ENCODE results near the gene DBR1. TPM values are rescaled to one million over a fixed set of nuclear protein-coding genes. Genes with fewer than 3 reads are reported as not detected.
"Not testable (repeated sequence)": the region's sequence is repeated elsewhere in the genome, so short reads cannot be mapped to it uniquely, and the experiment has no call there.

Gene DBR1
- total and polyA plus RNA-seq, 5 donors = 5.8 to 11.0 (median 9.4) TPM

DNA sequence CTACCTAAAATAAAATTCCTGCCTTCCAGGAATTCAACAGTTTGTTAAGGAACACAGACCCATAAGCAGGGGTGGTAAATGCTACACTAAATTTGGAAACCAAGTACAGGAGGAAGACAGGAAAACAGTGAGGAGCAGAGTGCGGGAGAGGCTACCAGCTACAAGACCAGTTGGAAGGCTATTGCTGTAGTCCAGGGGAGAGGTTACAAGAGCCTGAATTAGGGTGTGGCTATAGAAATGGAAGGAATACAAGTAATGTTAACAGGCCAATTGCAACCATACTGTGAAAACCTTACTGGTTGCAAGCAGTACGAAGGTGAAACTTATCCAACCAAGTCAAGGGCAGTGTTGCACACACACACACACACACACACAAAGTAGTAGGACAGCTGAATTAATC lies 11.5 kb upstream of the DBR1 start:
- ATAC-seq = no peak
- Histone ChIP-seq H3K4me3 (ENCODE audit: low read length) (peak overlapping the region; percentile 68), H3K4me1 (ENCODE audit: control insufficient read depth, insufficient read depth, low read length) (no peaks in the 10 kb centered on the region), H3K27me3 (ENCODE audit: control insufficient read depth, insufficient read depth) (no peaks in the 10 kb centered on the region), H3K9me3 (ENCODE audit: control insufficient read depth, low read length) (no peaks in the 10 kb centered on the region), H3K27ac (ENCODE audit: low read length) (no peak overlapping the region)
- no peak for DNase-seq
- intact Hi-C loops (cut with DNase I) = no loop called here
- 76% methylated on average over 2 of the region's 2 CpGs for WGBS

DNA sequence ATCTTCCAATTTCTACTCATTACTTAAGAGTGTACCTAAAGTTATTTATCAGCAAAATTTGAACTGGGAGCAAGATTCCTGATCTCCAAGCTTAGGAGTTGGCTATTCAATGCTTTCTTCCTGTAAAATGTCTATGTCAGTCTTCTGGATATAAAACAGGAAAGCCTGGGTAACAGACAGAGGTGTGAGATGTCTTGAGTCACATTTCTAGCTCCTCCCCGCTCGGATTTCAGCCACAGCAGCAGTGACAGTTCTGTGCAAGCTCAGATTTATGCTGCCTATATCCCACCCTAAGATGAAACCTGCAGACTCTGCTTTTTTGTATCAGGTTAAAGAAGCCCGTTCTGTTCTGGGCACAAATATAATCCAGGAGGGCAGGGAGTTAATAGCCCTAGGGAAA lies 10.3 kb upstream of the DBR1 start:
- Histone ChIP-seq H3K27me3 (ENCODE audit: control insufficient read depth, insufficient read depth) (no peaks in the 10 kb centered on the region), H3K4me3 (ENCODE audit: low read length) (no peak overlapping the region), H3K9me3 (ENCODE audit: control insufficient read depth, low read length) (no peaks in the 10 kb centered on the region), H3K4me1 (ENCODE audit: control insufficient read depth, insufficient read depth, low read length) (no peaks in the 10 kb centered on the region), H3K27ac (ENCODE audit: low read length) (no peak overlapping the region)
- intact Hi-C loops (cut with DNase I) = no loop called here
- DNase-seq (no peak), ATAC-seq (no peak)
- WGBS = 40% methylated on average over 3 of the region's 3 CpGs

DNA sequence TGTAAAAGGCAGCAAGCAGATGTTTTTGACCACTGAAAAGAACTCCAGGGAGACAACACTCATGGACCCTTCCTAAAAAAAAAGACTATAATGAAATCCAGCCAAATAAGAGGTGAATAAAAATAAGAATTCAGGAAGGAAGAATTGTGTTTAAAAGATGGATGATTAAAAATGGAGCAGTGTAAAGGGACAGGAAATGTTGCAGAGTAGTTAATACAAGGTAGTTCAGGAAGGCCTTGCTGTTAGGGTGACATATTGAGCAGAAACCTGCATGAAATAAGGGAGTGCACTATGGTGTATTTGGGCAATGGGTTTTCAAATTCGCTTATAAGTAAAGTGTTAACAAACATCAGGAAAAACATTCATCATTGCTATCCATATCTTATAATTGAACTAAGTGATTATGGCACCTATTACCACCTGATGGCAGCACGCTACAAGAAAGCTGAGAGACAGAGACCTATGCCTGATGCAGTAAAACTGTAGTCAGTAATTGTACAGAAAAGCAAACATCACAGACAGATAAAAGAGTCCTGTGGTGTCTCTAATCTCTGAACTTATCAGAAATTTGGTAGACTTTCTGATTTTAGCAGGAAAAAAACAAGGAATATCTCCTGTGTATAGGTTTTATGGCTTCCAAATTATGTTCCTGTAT lies 5.8 kb upstream of the DBR1 start:
- Histone ChIP-seq H3K27ac (ENCODE audit: low read length) (no peak overlapping the region), H3K4me3 (ENCODE audit: low read length) (no peak overlapping the region), H3K27me3 (ENCODE audit: control insufficient read depth, insufficient read depth) (no peaks in the 10 kb centered on the region), H3K4me1 (ENCODE audit: control insufficient read depth, insufficient read depth, low read length) (no peaks in the 10 kb centered on the region), H3K9me3 (ENCODE audit: control insufficient read depth, low read length) (no peaks in the 10 kb centered on the region)
- ATAC-seq = peak; percentile 34 to 48
- DNase-seq = no peak
- WGBS = 14% methylated on average over 2 of the region's 2 CpGs
- intact Hi-C loops (cut with DNase I) = no loop called here

DNA sequence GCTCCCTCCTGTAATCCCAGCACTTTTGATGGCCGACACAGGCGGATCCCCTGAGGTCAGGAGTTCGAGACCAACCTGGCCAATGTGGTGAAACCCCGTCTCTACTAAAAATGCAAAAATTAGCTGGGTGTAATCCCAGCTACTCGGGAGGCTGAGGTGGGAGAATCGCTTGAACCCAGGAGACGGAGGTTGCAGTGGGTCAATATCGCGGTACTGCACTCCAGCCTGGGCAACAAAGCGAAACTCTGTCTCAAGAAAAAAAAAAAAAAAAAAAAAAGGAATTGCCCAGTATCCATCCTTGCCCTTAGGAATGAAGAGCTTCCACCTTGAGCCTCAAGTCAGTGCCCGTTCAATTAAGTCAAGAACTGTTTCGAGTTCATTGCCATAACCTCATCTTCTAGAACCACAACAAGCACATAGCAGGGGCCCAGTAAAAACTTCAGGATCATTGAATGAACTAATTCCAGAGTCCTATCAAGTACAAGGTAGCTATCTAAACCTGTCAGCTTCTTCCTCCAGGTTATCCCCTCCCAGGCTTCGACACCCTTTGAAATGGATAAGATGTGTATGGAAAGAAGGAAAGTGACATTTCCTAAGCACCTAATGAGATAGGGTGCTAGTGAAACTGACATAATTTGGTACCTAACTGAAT lies 826 bp downstream of the DBR1 start:
- 69% methylated on average over 13 of the region's 13 CpGs for WGBS
- DNase-seq = no peak
- Histone ChIP-seq H3K4me3 (ENCODE audit: low read length) (peak overlapping the region; percentile 93), H3K27me3 (ENCODE audit: control insufficient read depth, insufficient read depth) (no peaks in the 10 kb centered on the region), H3K27ac (ENCODE audit: low read length) (peak overlapping the region; percentile 79), H3K4me1 (ENCODE audit: control insufficient read depth, insufficient read depth, low read length) (peaks cover 2% of the 10 kb centered on the region), H3K9me3 (ENCODE audit: control insufficient read depth, low read length) (no peaks in the 10 kb centered on the region)
- intact Hi-C loops (cut with DNase I) = no loop called here
- ATAC-seq = no peak

DNA sequence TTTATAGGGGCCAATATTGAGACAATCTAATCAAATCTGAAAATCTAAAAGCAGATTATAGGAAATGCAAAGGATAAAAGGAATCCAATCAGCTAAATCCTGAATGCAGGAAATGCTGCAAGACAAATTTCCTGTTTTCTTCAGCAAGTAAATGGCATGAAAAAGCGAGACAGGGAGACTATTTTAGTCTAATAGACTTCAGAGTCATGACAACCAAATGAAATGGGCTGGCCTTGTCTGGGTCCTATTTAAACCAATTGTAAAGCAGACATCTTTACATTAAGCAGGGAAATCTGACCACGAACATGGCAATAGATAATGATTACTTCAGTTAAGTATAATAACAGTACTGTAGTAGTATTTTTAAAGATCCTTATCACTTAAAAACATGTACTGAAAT lies 2.1 kb downstream of the DBR1 start:
- intact Hi-C loops (cut with DNase I) = no loop called here
- peaks cover 2% of the 10 kb centered on the region for H3K4me1 ChIP-seq (ENCODE audit: control insufficient read depth, insufficient read depth, low read length)
- no peak for DNase-seq
- H3K27me3 ChIP-seq (ENCODE audit: control insufficient read depth, insufficient read depth) = no peaks in the 10 kb centered on the region
- 65% methylated on average over 2 of the region's 2 CpGs for WGBS
- no peak for ATAC-seq
- no peak overlapping the region for H3K4me3 ChIP-seq (ENCODE audit: low read length)
- no peak overlapping the region for H3K27ac ChIP-seq (ENCODE audit: low read length)
- no peaks in the 10 kb centered on the region for H3K9me3 ChIP-seq (ENCODE audit: control insufficient read depth, low read length)

DNA sequence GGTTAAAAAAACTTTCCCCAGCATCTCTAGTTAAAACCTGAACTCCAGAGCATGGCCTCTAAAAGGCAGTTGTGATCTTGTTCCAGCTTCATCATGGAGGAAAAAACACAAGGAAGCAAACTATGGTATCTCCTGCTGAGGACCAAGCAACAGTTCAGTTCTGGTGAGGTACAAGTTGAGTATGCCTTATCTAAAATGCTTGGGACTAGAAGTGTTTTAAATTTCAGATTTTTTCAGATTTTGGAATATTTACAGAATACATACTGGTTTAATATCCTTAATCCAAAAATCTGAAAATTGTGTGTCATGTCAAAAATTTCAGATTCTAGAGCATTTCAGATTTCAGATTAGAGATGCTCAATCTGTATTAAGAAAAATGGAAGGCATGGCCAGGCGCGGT lies 9.7 kb downstream of the DBR1 start:
- Histone ChIP-seq H3K27ac (ENCODE audit: low read length) (no peak overlapping the region), H3K4me1 (ENCODE audit: control insufficient read depth, insufficient read depth, low read length) (no peaks in the 10 kb centered on the region), H3K27me3 (ENCODE audit: control insufficient read depth, insufficient read depth) (no peaks in the 10 kb centered on the region), H3K4me3 (ENCODE audit: low read length) (no peak overlapping the region), H3K9me3 (ENCODE audit: control insufficient read depth, low read length) (no peaks in the 10 kb centered on the region)
- DNase-seq (no peak), ATAC-seq (no peak)
- intact Hi-C loops (cut with DNase I) = no loop called here
- 96% methylated on average over 2 of the region's 2 CpGs for WGBS

DNA sequence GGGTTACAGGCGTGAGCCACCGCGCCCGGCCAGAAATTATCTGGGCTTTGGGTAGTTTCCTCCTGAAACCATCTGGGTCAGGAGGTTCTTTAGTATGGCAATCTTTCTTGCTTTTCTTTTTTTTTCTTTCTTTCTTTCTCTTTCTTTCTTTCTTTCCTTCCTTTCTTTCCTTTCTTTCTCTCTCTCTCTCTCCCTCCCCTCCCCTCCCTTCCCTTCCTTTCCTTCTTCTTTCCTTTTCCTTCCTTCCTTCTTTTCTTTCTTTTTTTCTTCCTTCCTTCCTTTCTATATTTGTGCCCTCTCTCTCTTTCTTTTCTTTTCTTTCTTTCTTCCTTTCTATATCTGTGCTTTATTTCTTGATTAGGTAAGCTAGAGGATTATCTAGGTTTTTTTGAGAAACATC lies 17.0 kb downstream of the DBR1 start:
- WGBS = 95% methylated on average over 4 of the region's 4 CpGs
- no peak overlapping the region for H3K4me3 ChIP-seq (ENCODE audit: low read length)
- H3K27me3 ChIP-seq (ENCODE audit: control insufficient read depth, insufficient read depth) = no peaks in the 10 kb centered on the region
- ATAC-seq (no peak), DNase-seq (no peak)
- no peaks in the 10 kb centered on the region for H3K4me1 ChIP-seq (ENCODE audit: control insufficient read depth, insufficient read depth, low read length)
- no peaks in the 10 kb centered on the region for H3K9me3 ChIP-seq (ENCODE audit: control insufficient read depth, low read length)
- H3K27ac ChIP-seq (ENCODE audit: low read length) = no peak overlapping the region
- intact Hi-C loops (cut with DNase I) = no loop called here

DNA sequence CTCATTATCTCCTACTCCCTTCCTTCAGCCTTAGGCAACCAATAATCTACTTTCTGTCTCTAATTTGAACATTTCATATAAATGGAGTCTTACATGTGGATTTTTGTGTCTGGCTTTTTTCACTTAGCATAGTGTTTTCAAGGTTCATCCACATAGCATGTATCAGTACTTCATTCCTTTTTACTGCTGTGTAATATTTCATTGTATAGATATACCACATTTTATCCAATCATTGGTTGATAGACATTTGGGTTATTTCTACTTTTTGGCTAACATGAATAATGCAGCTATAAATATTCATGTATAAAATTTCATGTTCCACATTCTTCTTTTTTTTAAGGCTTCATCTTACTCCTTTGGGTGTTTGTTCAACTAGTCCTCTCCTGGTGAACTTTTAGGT lies 20.2 kb downstream of the DBR1 start:
- Histone ChIP-seq H3K9me3 (ENCODE audit: control insufficient read depth, low read length) (no peaks in the 10 kb centered on the region), H3K4me3 (ENCODE audit: low read length) (no peak overlapping the region), H3K27me3 (ENCODE audit: control insufficient read depth, insufficient read depth) (no peaks in the 10 kb centered on the region), H3K4me1 (ENCODE audit: control insufficient read depth, insufficient read depth, low read length) (no peaks in the 10 kb centered on the region), H3K27ac (ENCODE audit: low read length) (no peak overlapping the region)
- intact Hi-C loops (cut with DNase I) = no loop called here
- no peak for ATAC-seq
- DNase-seq = no peak

DNA sequence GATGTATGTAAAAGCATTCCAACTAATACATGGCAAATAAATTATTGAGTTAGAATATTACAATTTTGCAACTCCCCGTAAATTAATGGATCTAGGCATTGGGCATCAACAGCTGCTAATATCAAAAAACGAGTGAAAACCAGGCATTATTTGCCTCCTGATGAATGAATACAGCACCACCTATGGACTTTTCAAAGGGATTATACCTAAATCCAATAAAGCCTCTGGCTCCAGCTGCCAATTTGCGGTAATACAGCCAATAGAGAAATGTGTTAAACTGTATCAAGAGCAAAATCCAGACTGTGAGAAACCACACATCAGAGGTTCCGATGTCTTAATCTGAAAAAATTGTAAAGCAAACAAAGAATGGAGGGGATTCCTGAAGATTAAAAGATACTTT lies 26.2 kb downstream of the DBR1 start:
- WGBS = 72% methylated on average over 4 of the region's 4 CpGs
- Histone ChIP-seq H3K27me3 (ENCODE audit: control insufficient read depth, insufficient read depth) (no peaks in the 10 kb centered on the region), H3K9me3 (ENCODE audit: control insufficient read depth, low read length) (no peaks in the 10 kb centered on the region), H3K4me1 (ENCODE audit: control insufficient read depth, insufficient read depth, low read length) (no peaks in the 10 kb centered on the region), H3K27ac (ENCODE audit: low read length) (no peak overlapping the region), H3K4me3 (ENCODE audit: low read length) (no peak overlapping the region)
- DNase-seq (no peak), ATAC-seq (no peak)
- intact Hi-C loops (cut with DNase I) = no loop called here

DNA sequence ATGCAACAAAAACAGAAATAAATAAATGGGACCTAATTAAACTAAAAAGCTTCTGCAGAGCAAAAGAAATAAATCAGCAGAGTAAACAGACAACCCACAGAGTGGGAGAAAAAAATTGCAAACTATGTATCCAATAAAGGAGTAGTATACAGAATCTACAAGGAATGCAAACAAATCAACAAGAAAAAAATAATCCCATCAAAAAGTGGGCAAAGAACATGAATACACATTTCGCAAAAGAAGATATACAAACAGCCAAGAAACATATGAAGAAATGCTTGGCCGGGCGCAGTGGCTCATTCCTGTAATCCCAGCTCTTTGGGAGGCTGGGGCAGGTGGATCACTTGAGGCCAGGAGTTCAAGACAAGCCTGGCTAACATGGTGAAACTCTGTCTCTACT lies 32.5 kb downstream of the DBR1 start:
- H3K4me3 ChIP-seq (ENCODE audit: low read length); H3K27ac ChIP-seq (ENCODE audit: low read length); DNase-seq; H3K27me3 ChIP-seq (ENCODE audit: control insufficient read depth, insufficient read depth); H3K9me3 ChIP-seq (ENCODE audit: control insufficient read depth, low read length); ATAC-seq; intact Hi-C loops (cut with DNase I); H3K4me1 ChIP-seq (ENCODE audit: control insufficient read depth, insufficient read depth, low read length): not testable (repeated sequence)
- 93% methylated on average over 3 of the region's 3 CpGs for WGBS

DNA sequence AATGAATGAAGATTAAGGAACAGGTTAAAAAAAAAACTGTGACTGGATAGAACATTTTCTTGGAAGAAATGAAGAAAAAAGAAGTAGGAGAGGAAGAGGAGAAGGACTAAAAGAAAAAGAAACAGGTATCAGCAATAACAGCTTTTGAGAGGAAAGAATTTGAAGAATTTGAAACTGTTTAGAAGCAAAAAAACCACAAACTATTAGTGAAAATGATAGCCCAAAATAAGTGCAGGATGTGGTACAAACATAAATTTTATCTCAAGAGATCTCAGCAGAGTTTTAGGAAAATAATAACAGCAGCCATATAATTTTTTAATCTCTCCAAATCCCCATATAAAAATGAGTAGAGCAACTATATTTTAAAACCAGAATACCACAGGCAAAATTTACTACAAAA lies 33.8 kb downstream of the DBR1 start:
- ATAC-seq = no peak
- intact Hi-C loops (cut with DNase I) = no loop called here
- H3K27ac ChIP-seq (ENCODE audit: low read length) = no peak overlapping the region
- H3K4me3 ChIP-seq (ENCODE audit: low read length) = no peak overlapping the region
- no peaks in the 10 kb centered on the region for H3K9me3 ChIP-seq (ENCODE audit: control insufficient read depth, low read length)
- DNase-seq = no peak
- no peaks in the 10 kb centered on the region for H3K27me3 ChIP-seq (ENCODE audit: control insufficient read depth, insufficient read depth)
- no peaks in the 10 kb centered on the region for H3K4me1 ChIP-seq (ENCODE audit: control insufficient read depth, insufficient read depth, low read length)

DNA sequence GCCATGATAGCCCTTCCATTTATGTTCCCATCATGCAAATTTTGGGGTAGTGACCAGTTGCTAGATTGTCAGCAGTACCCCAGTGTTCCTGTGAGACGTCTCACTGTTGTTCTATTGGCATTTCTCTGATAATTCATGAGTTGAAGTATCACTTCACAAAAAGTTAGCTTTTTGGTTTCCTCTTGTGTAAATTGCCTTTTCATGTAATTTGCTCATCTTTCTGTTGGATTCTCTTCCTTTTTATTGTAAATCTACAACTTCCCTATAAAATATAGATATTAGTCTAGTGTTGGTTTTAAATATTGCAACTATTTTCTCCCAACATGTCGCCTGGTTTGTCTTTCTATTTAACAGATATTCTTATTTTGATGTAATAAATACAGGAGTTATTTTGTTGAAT lies 35.0 kb downstream of the DBR1 start:
- ATAC-seq = no peak
- WGBS = 32% methylated on average over 2 of the region's 2 CpGs
- intact Hi-C loops (cut with DNase I) = no loop called here
- Histone ChIP-seq H3K27me3 (ENCODE audit: control insufficient read depth, insufficient read depth) (no peaks in the 10 kb centered on the region), H3K27ac (ENCODE audit: low read length) (no peak overlapping the region), H3K9me3 (ENCODE audit: control insufficient read depth, low read length) (no peaks in the 10 kb centered on the region), H3K4me3 (ENCODE audit: low read length) (no peak overlapping the region), H3K4me1 (ENCODE audit: control insufficient read depth, insufficient read depth, low read length) (no peaks in the 10 kb centered on the region)
- DNase-seq = no peak

Data from right cardiac atrium (tissue), 5 donors.